ENCODE results near the gene DKK2.

DKK2 gene, protein sequence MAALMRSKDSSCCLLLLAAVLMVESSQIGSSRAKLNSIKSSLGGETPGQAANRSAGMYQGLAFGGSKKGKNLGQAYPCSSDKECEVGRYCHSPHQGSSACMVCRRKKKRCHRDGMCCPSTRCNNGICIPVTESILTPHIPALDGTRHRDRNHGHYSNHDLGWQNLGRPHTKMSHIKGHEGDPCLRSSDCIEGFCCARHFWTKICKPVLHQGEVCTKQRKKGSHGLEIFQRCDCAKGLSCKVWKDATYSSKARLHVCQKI

DNA sequence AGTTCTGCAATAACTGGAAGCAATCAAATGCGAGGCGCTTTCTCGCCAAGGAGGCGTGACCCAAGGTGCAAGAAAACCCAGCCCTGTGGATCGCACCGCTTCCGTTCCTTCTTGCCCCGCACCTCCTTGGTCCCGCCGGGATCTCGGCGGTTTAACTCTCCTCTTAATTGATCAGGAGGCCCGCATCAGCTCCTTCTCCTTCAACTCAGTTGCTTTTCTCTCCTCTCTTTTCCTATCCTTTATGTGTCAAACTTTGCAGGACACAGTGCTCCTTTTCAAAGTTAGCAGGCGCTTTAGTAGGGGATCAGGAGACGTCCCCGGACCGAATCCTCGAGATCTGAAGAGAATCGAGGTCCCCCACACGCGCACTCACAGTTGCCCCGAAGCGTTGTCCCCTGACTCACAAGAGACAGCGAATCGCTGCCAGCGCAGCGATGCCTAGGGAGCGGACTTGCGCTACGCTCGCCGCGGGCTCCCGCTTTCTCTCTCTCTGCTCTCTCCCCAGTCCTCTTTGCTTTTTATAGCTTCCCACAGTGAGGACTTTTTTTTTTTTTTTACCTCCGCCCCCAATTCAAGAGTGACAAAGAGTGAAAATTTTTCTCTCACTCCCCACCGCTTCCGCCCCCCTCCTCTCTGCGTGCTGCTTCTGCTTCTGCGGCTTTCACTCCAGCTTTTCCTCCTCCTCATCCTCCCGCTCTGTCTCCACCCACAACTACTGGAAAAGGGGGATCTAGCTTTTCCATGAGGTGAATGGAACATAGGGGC lies at the start of gene DKK2:
DKK2 (minus strand) TSS at position 495 of the 765 bp plus-strand sequence. CDS start 722 bp downstream, outside the sequence.
- FAIRE-seq, result no peak

DNA sequence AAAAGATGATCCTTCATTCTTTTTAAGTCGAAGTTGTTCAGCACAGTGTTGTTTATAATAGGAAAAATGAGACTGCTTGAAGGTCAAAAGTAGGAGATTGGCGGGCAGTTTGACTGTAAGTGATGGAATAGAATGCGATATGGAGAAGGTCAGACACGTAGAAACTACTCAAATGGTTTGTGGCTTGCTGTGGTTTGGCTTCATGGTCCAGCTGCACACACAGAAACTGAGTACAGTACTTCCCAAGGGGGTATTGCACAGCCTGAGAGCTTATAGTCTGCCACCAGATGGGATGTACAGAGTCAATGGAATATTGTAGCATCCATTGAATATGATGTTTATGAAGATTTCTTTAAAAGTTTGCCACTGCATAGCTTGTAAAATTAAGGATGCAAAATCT lies 41.1 kb upstream of the DKK2 start:
- no peak for FAIRE-seq

DNA sequence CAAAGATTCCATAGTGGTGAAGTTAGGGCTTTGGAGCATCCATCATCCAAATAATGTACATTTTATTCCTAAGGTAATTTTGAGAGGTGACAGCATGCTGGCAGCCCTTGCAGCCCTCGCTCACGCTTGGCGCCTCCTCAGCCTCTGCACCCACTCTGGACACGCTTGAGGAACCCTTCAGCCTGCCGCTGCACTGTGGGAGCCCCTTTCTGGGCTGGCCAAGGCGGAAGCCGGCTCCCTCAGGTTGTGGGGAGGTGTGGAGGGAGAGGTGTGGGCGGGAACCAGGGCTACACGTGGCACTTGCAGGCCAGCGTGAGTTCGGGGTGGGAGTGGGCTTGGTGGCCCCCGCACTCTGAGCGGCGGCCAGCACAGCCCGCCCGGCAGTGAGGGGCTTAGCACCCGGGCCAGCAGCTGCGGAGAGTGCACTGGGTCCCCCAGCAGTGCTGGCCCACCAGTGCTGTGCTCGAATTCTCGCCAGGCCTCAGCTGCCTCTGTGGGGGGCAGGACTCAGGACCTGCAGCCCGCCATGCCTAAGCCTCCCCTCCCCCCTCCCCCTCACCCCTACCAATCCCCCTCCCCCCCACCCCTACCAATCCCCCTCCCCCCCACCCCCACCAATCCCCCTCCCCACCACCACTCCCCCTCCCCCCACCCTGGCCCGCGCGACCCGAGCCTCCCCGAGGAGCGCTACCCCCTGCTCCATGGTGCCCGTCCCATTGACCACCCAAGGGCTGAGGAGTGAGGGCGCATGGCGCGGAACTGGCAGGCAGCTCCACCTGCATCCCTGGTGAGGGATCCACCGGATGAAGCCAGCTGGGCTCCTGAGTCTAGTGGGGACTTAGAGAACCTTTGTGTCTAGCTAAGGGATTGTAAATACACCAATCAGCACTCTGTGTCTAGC lies 37.0 kb upstream of the DKK2 start:
- FAIRE-seq, result no peak

DNA sequence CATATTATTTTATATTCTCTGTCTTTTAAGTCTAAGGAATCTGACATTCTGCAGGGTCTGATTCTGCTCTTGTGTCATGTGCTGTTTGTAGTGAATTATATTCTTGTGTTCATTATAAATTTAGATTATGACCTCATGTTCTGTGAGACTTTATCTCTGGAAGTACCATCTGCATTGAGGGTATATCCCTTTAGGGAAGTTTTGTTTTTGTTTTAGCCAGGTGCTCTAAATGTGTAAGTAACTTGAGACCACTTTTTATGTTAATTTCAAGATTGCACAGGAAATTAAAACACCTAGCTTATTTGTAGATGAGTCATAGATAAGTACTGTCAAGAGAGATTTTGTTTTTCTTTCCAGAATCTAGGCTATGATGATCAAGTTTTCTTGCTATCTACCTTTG lies 35.0 kb upstream of the DKK2 start:
- no peak for FAIRE-seq

DNA sequence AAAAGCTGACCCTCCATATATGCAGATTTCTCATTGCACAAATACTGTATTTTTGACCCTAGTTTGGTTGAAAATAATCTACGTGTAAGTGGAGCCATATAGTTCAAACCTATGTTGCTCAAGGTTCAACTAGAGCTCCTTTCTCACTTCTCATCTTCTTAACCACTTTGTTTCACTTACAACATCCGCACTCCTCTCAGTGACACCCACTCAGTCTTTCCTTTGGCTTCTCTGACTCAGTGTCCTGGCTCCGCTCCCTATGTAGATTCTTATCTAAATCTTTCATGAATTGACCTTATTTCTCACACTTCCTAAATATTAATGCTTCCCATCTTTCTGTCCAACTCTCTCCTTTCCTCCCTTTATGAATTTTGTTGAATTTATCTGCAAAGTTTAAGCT lies 32.9 kb upstream of the DKK2 start:
- FAIRE-seq, result no peak

DNA sequence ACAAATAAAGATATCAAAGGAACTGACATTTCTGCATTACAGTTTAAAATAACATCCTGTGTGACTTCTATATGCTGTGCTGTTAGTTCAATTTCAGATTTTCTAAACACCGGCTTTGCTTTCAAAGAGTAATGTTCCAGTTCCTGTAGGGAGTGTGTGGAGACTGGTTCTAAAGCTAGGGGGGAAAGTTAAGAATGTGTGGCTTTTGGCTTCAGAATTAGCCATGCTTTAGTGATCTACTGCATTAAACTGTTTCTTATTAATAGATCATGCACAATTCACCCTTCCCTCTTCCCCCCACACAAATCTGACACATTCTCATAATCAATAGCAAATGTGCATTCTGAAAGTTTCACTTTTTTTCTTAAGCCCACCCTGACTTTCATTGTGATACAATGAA lies 32.0 kb upstream of the DKK2 start:
- no peak for FAIRE-seq

DNA sequence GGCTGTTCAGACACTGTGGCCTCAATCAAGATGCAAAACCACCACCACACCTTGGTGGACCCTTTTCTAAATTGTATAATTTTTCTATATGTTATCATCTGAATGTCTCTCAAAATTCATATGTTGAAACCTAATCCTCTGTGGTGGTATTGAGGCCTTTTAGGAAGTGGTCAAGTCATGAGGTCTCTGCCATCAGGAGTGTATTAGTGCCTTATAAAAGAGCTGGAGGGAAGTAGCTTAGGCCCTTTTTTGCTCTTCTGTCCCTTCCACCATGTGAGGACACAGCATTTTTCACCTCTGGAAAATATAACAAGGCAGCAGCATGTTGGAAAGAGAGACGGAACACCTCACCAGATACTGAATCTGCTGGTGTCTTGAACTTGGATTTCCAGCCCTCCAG lies 30.5 kb upstream of the DKK2 start:
- no peak for FAIRE-seq

DNA sequence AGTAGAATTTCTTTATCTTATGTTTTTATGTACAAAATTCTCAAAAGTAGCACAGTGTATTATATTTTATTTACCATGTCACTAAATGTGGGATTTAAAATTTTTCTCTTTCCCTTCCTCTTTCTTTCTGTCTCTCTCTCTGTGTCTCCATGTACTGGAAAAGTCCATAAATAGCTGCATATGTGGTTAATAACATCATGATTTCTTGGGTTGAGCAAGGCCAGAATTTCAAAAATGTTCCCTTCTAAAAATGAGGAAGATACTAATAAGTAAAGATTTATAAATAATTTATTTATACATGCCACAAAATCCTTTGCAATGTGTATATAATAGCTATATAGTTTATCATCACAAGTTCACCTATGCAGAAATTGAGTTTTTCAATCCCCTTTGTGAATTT lies 29.1 kb upstream of the DKK2 start:
- FAIRE-seq, result no peak

DNA sequence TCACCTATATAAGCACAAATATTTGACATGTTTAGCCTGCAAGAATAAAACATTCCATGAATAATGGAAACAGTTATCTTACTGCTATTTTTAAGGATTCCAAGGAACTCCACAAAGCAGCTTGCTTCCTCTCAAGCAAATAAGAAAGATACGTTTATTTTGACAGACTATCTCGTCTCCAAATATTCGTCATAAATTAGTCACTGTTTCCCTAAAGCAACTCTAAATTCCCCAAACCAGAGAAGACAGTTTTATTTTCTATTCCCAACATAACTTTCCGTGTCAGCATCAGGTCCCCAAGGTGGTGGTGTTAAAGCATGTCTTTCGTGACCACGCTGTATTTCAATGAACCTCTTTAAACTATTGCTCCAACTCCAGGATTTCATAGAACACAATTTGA lies 24.3 kb upstream of the DKK2 start:
- no peak for FAIRE-seq

DNA sequence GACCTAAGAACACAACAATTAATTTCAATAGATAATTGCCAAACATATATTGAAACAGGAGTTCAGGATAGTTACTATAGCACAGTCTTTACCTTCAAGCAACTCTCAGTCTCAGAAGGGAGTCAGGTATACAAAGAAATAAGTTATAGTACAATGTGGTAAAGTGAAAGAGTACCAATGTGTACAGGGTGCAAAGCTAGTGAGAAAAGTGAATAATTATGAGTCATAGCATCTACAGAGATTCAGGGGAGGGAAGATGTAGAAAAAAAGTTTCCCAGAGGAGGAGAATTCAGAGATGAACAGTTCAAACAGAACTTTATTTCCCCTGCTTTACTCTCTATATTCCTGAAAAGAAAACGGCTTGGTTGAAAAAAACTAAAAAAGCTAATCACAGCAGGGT lies 22.7 kb upstream of the DKK2 start:
- no peak for FAIRE-seq

DNA sequence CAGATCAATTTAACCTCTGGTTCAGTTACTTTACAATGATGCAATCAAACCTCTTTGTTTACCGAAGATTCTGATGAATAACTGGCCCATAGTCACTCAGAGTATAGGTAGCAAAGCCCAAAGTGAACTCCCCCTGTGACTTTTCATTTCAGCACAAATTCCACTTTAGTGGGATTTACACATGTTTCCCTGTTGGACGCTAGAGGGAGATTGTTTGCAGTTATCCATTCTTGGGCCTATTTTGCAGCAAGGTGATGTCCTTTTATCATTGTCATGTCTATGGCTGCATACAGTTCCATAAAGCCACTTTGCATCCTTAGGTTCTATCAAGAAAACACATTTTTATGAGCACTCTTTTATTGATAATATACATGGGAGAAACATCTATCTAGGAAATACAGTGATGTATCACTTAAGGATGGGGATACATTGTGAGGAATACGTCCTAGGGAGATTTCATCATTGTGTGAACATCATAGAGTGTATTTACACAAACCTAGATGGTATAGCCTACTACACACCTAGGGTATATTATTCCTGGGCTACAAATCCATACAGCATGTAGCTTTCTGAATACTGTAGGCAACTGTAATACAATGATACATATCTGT lies 14.5 kb upstream of the DKK2 start:
- FAIRE-seq, result no peak

DNA sequence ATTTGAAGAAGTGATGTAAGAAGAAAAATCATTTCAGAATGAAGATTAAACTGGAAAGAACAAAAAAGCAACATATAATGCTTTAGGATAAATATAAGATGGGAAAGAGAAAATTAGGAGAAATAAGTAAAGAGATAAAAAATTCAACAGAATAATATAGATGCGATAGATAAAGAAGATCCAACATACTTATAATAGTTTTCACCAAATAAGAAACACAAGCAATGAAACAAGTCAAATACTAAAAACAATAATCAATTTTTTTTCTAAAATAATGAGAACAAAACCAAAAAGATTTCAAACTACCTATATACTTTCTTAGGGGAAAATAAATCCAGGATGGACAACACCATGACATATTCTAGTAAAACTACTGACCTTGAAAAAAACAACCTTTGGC lies 10.1 kb upstream of the DKK2 start:
- no peak for FAIRE-seq

DNA sequence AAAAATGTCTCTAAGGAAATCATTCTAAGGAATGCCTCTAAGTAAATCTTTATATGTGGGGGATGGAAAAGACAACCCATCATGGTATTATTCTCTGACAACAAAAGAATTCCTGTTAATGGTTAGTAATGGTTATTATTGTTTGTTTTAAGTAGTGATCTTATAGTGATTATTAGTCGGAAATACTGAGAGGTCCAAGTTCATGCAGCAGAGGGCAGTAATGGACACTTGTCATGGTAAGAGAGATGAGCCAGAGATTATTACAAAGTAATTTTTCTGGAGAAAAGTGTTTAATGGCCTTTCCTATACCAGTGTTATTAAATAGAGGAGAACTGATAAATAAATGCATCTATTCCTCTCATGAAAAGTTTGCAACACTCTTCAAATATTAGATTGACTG lies 8.1 kb upstream of the DKK2 start:
- FAIRE-seq, result no peak

DNA sequence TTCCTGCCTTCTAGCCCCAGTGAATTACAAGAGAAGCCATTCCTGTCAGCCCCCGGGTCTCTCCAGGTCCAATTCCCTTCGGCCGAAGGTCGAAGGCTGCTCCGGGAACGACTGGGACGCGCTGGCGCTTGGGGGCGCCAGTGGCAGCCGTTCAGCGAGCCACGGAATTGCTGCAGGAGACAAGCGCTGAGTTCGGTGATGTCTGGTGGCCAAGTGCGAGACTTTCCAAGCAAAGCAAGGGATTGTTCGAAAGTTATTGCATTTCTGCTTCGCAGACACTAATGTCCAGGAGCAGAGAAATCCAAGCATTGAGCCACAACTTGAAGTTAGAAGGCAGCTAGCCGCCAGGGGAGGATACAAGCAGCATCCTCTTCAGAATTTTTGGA lies 1.1 kb upstream of the DKK2 start:
- FAIRE-seq, result no peak

DNA sequence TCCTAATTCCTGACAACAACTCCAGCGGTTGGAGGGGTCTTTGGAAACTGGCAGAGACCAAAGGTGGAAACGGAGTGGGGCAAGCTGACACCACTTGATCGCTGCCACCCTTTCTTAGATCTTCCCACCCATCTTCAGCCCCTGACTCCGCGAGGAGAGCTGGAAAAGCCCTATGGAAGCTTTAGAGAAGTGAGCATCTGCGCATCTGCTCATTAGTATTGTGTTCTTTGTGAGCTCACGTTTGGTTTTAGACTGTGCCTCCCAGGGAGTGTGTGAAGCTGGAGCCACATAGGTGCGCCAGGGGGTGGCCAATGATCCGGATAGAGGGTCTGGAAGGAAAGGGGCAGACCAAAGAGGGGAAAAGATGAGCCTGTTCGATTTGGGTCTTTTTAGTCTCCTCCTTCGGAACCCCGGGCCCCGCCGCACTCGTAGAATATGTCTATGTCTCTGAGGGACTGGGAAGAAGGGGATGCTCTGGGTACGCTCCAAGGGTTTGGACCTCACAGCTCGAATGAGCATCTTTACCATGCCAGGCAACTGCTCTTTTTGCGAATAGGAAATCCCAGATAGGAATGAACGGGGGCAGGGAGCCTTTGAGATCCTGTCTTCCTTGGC lies 578 bp upstream of the DKK2 start:
- FAIRE-seq, result no peak

DNA sequence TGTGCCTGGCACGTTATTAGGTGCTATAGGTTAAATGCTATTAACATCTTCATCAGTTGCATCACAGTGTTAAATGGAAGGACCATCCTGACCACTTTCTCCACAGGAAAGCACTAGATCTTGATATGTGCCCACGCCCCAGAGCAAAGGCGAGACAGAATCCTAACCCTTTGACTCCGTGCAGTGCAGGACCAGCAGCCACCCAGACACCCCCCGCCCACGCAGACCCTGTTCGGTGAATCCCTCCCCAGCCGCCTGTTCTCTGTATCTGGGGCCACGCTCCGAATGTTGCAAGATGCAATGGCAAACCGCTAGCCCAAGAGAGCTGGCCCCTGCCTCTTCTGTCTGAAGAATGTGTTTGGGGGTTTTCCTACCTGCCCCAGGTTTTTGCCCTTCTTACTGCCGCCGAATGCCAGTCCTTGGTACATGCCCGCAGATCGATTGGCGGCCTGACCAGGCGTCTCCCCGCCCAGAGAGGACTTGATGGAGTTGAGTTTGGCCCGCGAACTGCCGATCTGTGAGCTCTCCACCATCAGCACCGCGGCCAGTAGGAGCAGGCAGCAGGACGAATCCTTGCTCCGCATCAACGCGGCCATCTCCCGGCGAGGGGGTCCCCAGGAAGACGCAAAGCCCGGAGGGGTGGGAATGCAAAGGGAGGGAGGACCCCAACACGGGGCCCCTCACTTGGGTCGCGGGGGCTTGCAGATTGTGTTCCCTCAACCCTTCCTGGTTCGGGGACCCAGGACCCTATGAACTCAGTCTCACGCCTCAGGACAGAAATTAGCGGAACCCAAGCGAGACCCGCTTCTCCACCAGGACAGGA lies 906 bp downstream of the DKK2 start:
- no peak for FAIRE-seq

DNA sequence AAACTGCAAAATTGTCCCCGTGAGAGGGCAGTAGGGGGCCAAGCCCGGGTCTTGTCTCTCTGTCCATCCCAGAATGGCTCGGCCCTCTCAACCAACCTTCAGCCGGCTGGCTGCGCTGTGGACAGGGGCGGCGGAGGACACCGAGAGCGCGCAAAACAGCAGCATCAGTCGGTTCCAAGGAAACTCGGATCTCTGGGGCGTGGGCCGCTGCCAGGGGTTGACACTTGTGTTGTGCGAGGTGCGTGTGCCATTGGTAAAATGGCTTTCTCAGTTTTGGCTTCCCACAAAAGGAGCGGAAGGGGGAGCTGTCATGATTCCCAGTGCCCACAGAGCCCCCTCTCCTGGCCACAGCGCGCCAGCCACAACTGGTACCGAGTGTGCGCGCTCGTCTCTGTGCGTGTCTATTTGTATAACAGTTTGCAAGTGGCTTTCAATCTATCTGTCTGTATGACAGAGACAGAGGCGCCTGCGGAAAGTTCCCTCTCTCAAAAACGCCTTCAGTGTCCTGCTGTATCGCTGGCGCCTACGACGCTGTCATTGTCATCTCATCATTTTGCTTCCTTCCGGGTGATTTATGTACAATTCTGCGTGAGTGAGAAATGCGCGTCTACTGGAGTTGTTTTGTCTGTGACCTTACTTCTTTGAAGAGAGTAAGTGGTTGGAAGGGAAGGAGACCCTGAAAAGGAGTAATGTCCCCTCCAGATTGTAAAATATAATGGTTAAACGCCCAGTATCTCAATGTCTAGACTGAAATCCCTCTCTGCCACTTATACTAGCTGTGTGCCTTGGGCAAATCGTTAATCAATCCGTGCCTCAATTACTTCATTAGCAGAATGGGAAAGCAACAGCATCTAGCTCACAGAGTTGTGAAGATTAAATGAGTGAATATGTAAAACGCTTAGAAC lies 1.8 kb downstream of the DKK2 start:
- no peak for FAIRE-seq

DNA sequence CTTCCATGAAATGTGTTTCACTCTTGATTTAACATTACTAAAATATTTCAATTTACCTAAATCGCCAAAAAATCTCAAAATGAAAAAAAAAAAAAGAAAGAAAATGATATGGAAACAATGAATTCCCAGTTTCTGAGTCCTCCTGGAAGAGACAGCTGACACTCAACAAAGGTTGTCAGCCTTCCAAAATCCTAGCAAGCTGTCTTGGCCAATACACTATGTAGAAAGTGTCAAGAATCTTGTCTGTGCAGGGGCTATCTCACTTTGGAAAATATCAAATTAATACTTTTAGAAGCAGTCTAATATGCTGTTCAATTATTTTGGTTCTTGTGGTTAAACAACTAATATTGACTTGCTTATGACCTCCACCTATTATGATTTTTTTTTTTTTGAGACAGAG lies 8.7 kb downstream of the DKK2 start:
- FAIRE-seq, result no peak

DNA sequence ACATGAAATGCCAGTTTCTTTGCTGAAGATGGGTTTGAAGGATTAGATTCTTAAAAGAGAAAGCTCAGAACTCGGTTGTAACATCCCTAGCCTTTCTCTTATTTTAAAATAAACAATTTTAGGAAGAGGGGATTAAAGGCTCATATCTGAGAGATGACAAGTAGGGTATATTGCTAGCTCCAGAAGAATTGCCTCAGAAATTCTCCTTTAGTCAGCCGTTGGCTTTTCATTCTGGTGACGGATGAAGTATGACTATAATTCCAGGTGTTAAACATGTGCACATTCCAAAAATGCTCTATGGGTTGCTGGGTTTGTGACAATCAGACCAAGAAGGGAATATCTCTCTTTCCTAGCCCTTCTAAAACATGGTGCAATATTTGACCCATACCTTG lies 17.8 kb downstream of the DKK2 start:
- no peak for FAIRE-seq

DNA sequence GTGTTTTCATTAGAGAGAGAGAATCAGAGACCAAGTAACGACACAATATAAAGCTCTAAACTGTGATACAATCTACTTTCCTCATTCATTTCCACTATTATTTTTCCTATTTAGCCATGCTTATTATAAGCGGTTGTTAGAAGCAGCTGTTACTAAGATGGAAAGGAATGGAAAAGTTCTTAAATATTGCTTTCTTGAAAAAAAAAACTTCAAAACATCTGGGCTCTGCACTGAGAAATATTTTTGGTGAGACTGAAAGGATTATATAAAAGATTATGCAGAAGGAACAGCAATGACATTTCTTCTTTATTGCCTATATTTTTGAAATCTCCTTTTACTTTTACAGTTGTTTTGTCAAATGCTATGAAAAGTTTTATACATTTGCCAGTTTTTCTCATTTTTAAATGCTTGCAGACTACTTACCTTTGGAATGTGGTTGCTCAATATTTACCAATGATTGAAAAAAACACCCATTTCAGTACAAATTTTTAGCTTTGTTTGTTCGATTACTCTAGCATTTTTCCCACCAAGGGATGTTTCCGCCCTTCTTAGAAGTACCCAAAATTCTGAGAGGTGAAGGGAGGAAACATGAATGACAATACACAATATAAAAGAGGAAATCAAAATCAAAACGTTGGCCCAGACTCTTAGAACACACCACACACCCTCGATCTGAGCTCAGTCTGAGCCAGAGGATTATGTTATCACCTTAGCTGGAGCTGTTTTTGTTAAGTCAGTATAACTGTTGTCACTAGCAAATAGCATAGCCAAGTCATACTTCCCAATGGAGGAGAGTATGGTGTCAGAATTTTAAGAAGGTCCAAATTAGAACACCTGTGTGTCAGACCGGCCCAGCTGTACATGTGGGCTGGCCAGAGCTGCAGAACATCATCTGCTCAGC lies 18.4 kb downstream of the DKK2 start:
- FAIRE-seq, result no peak
